Upper lobe of left lung (tissue), 4 donors: Measurements from ENCODE around the gene CCDC148.

Source experiments
- EP300 ChIP-seq, 4 donors: sonication (generic); formaldehyde crosslinking; IDR thresholded peaks; one replicate each; pipeline ENCODE4 v1.5.1; 2017; ENCODE audit warnings: antibody characterized with exemption in 4 of 4, control low read depth in 2 of 4
- POLR2A ChIP-seq, 4 donors: fragments of 450-650 bp; IDR thresholded peaks; one replicate each; pipeline ENCODE4 v1.5.1; 2016 to 2017; ENCODE audit warnings: antibody characterized with exemption in 4 of 4, mild to moderate bottlenecking in 2 of 4
- POLR2AphosphoS5 ChIP-seq, 2 donors: sonication (generic); formaldehyde crosslinking; IDR thresholded peaks; one replicate each; pipeline ENCODE4 v1.5.1; 2017; ENCODE audit warnings: antibody characterized with exemption in 2 of 2
- TF ChIP-seq, protein P1 (sequence below), 6 experiments: fragments of 450-650 bp in 4 of 6; fragments of 200-600 bp in 2 of 6; sonication (generic) in 2 of 6; IDR thresholded peaks; one replicate each; pipeline ENCODE4 v1.5.1; 2016 to 2019; ENCODE audit warnings: antibody characterized with exemption in 6 of 6

DNA sequence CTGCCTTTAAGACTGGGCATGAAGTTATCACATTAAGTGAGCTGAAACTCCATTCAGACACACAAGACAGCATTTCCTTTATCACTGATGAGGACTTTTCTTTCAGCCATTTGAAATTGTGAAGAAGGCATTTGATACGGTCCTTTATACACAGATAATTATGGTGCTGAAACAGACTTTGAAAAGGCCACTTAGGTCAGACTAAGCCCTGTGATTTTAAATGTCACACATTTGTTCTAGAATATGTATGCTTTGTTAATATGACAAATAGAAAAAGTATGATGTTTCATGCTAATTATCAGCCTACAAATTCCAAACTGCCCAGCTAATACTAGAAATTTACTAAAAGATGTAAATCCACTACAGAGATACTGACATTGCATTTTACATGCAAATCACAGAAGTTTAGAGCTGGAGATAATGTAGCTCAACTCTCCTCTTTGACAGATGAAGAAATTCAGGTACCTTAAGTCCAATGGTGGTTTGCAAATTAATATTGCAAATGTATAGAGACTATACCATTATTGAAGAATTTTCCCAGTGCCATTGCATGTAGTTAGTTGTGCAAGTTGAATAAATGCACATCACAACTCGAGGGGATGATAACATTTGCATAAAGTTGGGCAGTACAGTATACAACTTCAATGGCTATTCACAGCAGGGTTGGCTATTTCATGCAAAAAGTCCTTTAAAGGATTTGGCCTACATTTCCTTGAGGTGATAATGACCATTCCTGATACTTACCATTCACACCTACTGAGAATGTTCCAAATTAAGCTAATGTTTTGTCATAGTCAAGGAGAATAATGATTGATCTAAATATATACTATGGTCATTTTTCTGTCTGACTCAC lies 179.7 kb downstream of the CCDC148 start:
- TF ChIP-seq EP300 (IDR thresholded peaks at IDR 0.05) (no peak), POLR2A (IDR thresholded peaks at IDR 0.05) (no peak), POLR2AphosphoS5 (IDR thresholded peaks at IDR 0.05) (no peak)
- TF ChIP-seq, protein P1, sequence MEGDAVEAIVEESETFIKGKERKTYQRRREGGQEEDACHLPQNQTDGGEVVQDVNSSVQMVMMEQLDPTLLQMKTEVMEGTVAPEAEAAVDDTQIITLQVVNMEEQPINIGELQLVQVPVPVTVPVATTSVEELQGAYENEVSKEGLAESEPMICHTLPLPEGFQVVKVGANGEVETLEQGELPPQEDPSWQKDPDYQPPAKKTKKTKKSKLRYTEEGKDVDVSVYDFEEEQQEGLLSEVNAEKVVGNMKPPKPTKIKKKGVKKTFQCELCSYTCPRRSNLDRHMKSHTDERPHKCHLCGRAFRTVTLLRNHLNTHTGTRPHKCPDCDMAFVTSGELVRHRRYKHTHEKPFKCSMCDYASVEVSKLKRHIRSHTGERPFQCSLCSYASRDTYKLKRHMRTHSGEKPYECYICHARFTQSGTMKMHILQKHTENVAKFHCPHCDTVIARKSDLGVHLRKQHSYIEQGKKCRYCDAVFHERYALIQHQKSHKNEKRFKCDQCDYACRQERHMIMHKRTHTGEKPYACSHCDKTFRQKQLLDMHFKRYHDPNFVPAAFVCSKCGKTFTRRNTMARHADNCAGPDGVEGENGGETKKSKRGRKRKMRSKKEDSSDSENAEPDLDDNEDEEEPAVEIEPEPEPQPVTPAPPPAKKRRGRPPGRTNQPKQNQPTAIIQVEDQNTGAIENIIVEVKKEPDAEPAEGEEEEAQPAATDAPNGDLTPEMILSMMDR (IDR thresholded peaks at IDR 0.05) = no peak
